GM12891 (cell line): ENCODE results near the gene MFSD12.

Source experiments
- POLR2A ChIP-seq: IDR thresholded peaks from 2 replicates; pipeline ENCODE4 v1.6.1; 2011; ENCODE audit warnings: low read depth, low read length, control low read depth
- POLR2AphosphoS5 ChIP-seq: IDR thresholded peaks from 2 replicates; pipeline ENCODE4 v1.6.1; 2011; ENCODE audit warnings: low read depth, low read length, control low read depth
- POU2F2 ChIP-seq: IDR thresholded peaks from 2 replicates; pipeline ENCODE4 v1.6.1; 2011; ENCODE audit warnings: low read depth, mild to moderate bottlenecking, control low read depth, low read length, moderate library complexity
- TAF1 ChIP-seq: IDR thresholded peaks from 2 replicates; pipeline ENCODE4 v1.6.1; 2011; ENCODE audit warnings: low read depth, low read length, control low read depth

DNA sequence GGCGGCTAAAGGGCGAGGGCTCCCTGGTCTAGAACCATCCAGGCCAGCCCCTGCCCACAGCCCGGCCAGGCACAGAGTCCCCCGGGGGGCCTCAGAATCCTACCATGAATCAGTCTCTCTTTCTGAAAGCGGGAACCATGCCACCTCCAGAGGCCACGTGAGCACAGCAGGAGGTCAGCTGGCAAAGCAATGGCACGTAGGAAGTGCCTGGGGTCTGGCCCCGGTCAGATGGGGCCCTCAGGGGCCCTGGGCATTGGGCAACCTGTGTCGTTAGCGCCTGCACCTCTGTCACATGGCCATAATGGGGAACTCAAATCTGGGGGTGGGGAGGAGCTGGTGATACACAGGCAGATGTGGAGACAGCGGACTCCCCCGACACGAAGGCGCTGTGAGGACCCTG lies 8.8 kb downstream of the MFSD12 start:
- TF ChIP-seq POLR2AphosphoS5 = no peak
- TF ChIP-seq POLR2A = no peak
- TF ChIP-seq TAF1 = no peak
- no peak for TF ChIP-seq POU2F2
